ENCODE results near the gene LAGE3. TPM values are rescaled to one million over a fixed set of nuclear protein-coding genes. Genes with fewer than 3 reads are reported as not detected.

LAGE3 gene
- total RNA-seq, 1 experiment from 2014 or later, result 175 TPM

DNA sequence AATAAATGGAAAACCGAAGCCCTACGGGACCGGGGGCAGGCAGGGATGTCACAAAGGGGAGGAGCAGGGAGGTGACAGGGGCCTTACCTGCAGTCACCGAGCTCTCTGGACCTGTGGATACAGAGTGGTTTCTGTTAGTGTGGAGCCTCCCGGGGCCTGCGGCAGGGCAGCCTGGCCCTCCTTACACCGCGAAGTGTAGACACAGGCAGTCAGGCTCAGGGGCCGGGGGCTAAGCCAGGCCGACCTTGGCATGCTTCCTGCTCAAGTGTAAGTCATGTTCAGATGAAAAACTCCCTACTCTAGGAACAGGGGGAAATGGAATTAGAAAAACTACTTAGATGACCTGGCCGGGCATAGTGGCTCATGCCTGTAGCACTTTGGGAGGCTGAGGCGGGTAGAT is 32.7 kb upstream of the LAGE3 start:
- no peak for DNase-seq (ENCODE audit: low read depth, low spot score)
- POLR2A ChIA-PET, result no interaction called here
- peaks cover 1% of the 10 kb centered on the region for H3K4me1 ChIP-seq (ENCODE audit: control insufficient read depth, insufficient read depth, low read length)
- intact Hi-C loops (cut with micrococcal nuclease; ENCODE audit: unreplicated experiment) (no loop called here), in situ Hi-C loops (cut with HindIII; ENCODE audit: low pct_unique_long_range_greater_than_20kb, low sequenced_read_pairs) (no loop called here)
- TF ChIP-seq CTCF (IDR thresholded peaks at IDR 0.05) (no peak), REST (IDR thresholded peaks at IDR 0.05; ENCODE audit: insufficient read depth in 1 of 2, low read depth in 2 of 2, low read length in 1 of 2) (no peak), POLR2AphosphoS5 (IDR thresholded peaks at IDR 0.05; ENCODE audit: low read depth, low read length) (no peak), TCF7L2 (IDR thresholded peaks at IDR 0.05; ENCODE audit: low read depth, low read length) (no peak), SIN3A (IDR thresholded peaks at IDR 0.05; ENCODE audit: borderline replicate concordance, insufficient read depth, low read depth, low read length) (no peak)
- H3K36me3 ChIP-seq (ENCODE audit: control insufficient read depth, insufficient read depth, low read length), result no peaks in the 10 kb centered on the region
- H3K4me3 ChIP-seq (ENCODE audit: low read depth in 2 of 2, low read length in 2 of 2), result no peak overlapping the region
- no TSS peak for BruUV-seq (replicated peaks)
- no peaks in the 10 kb centered on the region for H3K27me3 ChIP-seq (ENCODE audit: control insufficient read depth, insufficient read depth, low read length)
- no peak overlapping the region for H3K27ac ChIP-seq (ENCODE audit: low read length)
- no peaks in the 10 kb centered on the region for H3K9me3 ChIP-seq (ENCODE audit: control insufficient read depth, insufficient read depth, low read depth, low read length)
- CTCF ChIA-PET, result no interaction called here
- no peak for ATAC-seq

DNA sequence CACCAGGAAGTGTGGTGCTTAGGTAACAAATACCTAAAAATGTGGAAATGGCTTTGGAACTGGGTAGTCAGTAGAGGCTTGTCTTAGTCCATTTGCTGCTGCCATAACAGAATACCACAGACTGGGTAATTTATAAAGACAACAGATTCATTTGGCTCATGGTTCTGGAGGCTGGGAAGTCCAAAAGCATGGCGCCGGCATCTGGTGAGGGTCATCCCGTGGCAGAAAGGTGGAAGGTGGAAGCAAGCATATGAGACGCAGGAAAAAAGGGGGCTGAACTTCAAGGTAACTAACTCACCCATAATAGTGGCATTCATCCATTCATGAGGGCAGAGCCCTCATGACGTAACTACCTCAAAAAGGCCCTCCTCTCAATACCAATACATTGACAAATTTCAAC is 30.4 kb upstream of the LAGE3 start:
- Histone ChIP-seq H3K4me3 (ENCODE audit: low read depth in 2 of 2, low read length in 2 of 2) (no peak overlapping the region), H3K9me3 (ENCODE audit: control insufficient read depth, insufficient read depth, low read depth, low read length) (no peaks in the 10 kb centered on the region), H3K27ac (ENCODE audit: low read length) (no peak overlapping the region), H3K27me3 (ENCODE audit: control insufficient read depth, insufficient read depth, low read length) (no peaks in the 10 kb centered on the region), H3K4me1 (ENCODE audit: control insufficient read depth, insufficient read depth, low read length) (no peaks in the 10 kb centered on the region), H3K36me3 (ENCODE audit: control insufficient read depth, insufficient read depth, low read length) (no peaks in the 10 kb centered on the region)
- no peak for ATAC-seq
- BruUV-seq (replicated peaks), result no TSS peak
- DNase-seq (ENCODE audit: low read depth, low spot score), result no peak
- CTCF ChIA-PET, result no interaction called here
- intact Hi-C loops (cut with micrococcal nuclease; ENCODE audit: unreplicated experiment), result no loop called here
- POLR2A ChIA-PET, result no interaction called here
- in situ Hi-C loops (cut with HindIII; ENCODE audit: low pct_unique_long_range_greater_than_20kb, low sequenced_read_pairs), result no loop called here
- TF ChIP-seq TCF7L2 (IDR thresholded peaks at IDR 0.05; ENCODE audit: low read depth, low read length) (no peak), POLR2AphosphoS5 (IDR thresholded peaks at IDR 0.05; ENCODE audit: low read depth, low read length) (no peak), REST (IDR thresholded peaks at IDR 0.05; ENCODE audit: insufficient read depth in 1 of 2, low read depth in 2 of 2, low read length in 1 of 2) (no peak), CTCF (IDR thresholded peaks at IDR 0.05) (no peak), SIN3A (IDR thresholded peaks at IDR 0.05; ENCODE audit: borderline replicate concordance, insufficient read depth, low read depth, low read length) (no peak)
